Measurements from ENCODE around the gene MOCOS. TPM values are rescaled to one million over a fixed set of nuclear protein-coding genes. Genes with fewer than 3 reads are reported as not detected.
A peak's percentile ranks its signal among the peaks of the same experiment; 100 is the strongest.

The MOCOS gene
- total RNA-seq, 4 donors from 2014 or later: 1.1 to 6.2 (median 4.1) TPM

DNA sequence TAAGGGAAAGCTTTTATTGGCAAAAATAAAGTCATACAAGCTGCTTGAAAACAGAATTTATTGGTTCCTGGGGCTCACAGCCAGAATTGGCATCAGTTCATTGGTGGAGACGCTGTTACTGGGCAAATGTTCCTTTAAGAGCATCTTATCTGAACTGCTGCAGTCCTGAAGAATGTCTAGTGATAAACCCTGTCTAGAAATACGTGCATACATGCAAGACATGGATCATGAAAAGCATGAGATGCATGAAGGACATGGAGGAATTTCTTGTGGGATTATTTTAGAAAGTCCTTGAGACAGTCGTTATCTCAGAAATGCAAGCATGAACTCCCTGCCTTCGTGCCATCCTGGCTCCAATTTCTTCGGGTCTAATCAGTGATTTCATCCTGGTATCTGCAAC, 77.7 kb downstream of the MOCOS start:
- DNase-seq (ENCODE audit: low spot score in 2 of 2): no peak
- TF ChIP-seq POLR2A (IDR thresholded peaks at IDR 0.05): no peak
- TF ChIP-seq, protein P1, sequence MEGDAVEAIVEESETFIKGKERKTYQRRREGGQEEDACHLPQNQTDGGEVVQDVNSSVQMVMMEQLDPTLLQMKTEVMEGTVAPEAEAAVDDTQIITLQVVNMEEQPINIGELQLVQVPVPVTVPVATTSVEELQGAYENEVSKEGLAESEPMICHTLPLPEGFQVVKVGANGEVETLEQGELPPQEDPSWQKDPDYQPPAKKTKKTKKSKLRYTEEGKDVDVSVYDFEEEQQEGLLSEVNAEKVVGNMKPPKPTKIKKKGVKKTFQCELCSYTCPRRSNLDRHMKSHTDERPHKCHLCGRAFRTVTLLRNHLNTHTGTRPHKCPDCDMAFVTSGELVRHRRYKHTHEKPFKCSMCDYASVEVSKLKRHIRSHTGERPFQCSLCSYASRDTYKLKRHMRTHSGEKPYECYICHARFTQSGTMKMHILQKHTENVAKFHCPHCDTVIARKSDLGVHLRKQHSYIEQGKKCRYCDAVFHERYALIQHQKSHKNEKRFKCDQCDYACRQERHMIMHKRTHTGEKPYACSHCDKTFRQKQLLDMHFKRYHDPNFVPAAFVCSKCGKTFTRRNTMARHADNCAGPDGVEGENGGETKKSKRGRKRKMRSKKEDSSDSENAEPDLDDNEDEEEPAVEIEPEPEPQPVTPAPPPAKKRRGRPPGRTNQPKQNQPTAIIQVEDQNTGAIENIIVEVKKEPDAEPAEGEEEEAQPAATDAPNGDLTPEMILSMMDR (IDR thresholded peaks at IDR 0.05): no peak
- 31 to 36% methylated on average over 5 of the region's 5 CpGs for WGBS, 2 donors
- intact Hi-C loops (cut with DNase I; ENCODE audit: low total_unique reads): no loop called here
- no peak overlapping the region for H3K4me3 ChIP-seq (ENCODE audit: low read depth, poor library complexity, severe bottlenecking)

DNA sequence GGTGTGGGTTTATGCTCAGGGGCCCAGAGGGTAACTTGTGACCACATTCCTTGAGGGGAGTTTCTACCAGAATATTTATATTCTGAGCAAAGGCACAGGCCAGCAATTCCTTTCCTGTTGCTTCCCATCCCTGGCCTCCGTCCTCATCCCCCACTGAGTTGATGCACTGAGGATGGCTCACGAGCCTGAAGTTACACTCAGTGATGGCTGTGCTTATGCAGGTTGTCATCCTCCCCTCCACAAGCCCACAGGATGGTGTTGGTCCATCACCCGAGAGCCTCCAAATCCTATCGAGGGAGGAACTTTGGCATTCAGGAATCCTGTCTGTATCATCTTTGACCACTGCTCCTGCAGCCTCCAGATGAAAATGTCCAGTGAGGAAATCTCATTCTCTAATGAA, 81.9 kb downstream of the MOCOS start:
- intact Hi-C loops (cut with DNase I; ENCODE audit: low total_unique reads): no loop called here
- no peak for DNase-seq (ENCODE audit: low spot score in 2 of 2)
- TF ChIP-seq POLR2A (IDR thresholded peaks at IDR 0.05): no peak
- no peak overlapping the region for H3K4me3 ChIP-seq (ENCODE audit: low read depth, poor library complexity, severe bottlenecking)
- 89 to 92% methylated on average over 4 of the region's 4 CpGs for WGBS, 2 donors

DNA sequence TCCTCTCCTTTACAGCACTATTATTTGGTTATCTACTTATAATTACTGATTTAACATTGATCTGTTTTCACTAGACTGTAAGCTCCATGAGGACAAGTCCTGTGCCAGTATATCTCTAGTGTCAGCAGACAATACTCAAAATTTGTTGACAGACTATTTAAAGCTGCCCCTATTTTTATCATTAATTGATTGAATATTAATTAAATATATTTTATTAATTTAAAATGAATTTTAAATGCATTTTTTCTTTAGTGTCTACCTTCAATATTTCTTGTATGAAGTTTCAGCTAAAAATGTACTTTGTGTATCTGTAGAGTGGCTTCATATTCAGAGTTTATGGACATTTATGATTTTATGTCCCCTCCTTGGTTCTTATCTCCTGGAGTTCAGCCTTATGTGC, 83.9 kb downstream of the MOCOS start:
- intact Hi-C loops (cut with DNase I; ENCODE audit: low total_unique reads): no loop called here

DNA sequence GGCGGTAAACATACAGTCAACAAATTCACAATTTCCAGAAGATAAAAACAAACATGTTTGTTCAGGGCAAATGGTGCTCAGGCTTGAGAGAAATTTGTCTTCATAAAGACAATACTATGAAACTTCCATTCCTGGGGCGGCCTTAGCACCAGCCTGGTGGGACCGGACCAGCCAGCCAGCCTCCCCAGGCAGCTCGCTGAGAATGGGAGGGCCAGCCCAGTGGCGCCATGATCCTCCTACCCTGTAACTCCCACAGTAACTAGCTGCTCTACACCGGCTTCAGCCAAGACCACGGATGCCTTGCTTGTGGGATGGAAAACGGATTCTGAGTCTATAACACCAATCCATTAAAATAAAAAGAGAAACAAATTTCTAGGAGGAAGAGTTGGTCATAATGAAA, 86.0 kb downstream of the MOCOS start:
- TF ChIP-seq, protein P1 (IDR thresholded peaks at IDR 0.05): no peak
- TF ChIP-seq POLR2A (IDR thresholded peaks at IDR 0.05): no peak
- intact Hi-C loops (cut with DNase I; ENCODE audit: low total_unique reads): no loop called here
- 89 to 96% methylated on average over 8 of the region's 8 CpGs for WGBS, 2 donors
- DNase-seq (ENCODE audit: low spot score in 2 of 2): no peak
- no peak overlapping the region for H3K4me3 ChIP-seq (ENCODE audit: low read depth, poor library complexity, severe bottlenecking)

More for the DNA sequence above, 83.9 kb downstream of the MOCOS start:
- no peak for TF ChIP-seq POLR2A (IDR thresholded peaks at IDR 0.05)
- no peak for DNase-seq (ENCODE audit: low spot score in 2 of 2)
- no peak overlapping the region for H3K4me3 ChIP-seq (ENCODE audit: low read depth, poor library complexity, severe bottlenecking)

DNA sequence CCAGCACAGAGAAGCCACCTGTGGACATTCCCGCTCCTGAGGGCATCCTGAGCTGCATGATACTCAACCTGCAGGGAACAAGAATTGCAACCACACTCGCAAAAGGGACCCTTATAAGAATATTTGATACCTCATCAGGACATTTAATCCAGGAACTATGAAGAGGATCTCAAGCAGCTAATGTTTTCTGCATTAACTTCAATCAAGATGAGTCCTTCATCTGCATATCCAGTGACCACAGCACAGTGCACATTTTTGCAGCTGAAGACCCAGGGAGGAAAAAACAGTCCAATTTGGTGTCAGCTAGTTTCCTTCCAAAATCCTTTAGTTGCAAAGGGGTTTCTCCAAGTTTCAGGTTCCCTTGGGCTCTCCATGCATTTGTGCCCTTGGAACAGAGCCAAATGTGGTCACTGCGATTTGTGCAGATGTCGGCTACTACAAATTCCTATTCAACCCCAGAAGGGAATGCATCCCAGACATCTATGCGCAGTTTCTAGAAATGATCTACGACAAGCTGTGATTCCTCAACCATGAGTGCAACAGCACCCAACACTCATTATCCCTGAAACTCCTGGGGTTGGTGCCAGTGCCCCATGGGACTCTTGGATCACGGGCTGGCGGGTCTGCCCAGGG, 86.9 kb downstream of the MOCOS start:
- TF ChIP-seq POLR2A (IDR thresholded peaks at IDR 0.05): no peak
- TF ChIP-seq, protein P1 (IDR thresholded peaks at IDR 0.05): no peak
- intact Hi-C loops (cut with DNase I; ENCODE audit: low total_unique reads): no loop called here
- WGBS, 2 donors: 82 to 86% methylated on average over 8 of the region's 8 CpGs
- no peak overlapping the region for H3K4me3 ChIP-seq (ENCODE audit: low read depth, poor library complexity, severe bottlenecking)
- no peak for DNase-seq (ENCODE audit: low spot score in 2 of 2)

DNA sequence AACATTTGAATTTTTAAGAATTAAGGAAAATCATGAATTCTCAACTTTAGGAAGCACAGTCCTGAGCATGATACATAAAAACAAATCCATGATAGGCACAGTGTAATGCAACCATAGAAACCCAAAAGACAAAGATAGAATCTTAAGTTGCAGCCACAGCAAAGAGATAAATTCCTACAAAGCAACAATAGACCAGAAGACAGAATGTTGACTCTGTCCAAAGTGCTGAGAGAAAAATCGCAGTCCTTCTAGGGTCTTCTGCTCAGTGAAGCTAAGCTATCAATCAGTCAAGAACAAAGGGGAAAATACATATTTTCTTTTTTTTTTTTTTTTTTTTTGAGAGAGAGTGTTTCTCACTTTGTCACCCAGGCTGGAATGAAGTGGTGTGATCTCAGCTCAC, 88.3 kb downstream of the MOCOS start:
- no peak for TF ChIP-seq POLR2A (IDR thresholded peaks at IDR 0.05)
- WGBS, 2 donors: 82 to 94% methylated on average over 1 of the region's 1 CpG
- DNase-seq (ENCODE audit: low spot score in 2 of 2): no peak
- intact Hi-C loops (cut with DNase I; ENCODE audit: low total_unique reads): loop anchor here (5.0 kb wide), 1 partner anchor 243 kb away; no protein-coding TSS in a partner anchor
- no peak overlapping the region for H3K4me3 ChIP-seq (ENCODE audit: low read depth, poor library complexity, severe bottlenecking)

DNA sequence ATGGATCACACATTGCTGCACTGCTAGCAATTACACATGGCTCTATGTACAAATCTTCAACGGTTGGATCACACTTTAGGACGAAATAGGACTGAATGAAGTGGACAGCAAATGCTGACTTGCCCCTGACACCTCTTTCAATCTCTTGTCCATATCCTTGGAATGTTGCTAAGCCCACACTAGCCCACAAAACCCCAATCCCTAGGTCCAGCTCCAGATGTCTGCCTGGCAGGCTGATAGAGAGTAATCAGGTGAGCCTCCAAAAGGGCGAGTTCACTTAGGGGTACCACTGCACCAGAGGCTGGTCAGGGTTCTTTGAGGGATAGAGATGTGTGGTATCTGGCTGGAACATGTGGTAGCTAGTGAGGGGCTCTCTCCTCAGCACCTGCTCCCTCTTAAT, 91.7 kb downstream of the MOCOS start:
- TF ChIP-seq POLR2A (IDR thresholded peaks at IDR 0.05): no peak
- TF ChIP-seq, protein P1 (IDR thresholded peaks at IDR 0.05): no peak
- 61 to 68% methylated on average over 3 of the region's 3 CpGs for WGBS, 2 donors
- intact Hi-C loops (cut with DNase I; ENCODE audit: low total_unique reads): loop anchor here (5.0 kb wide), 1 partner anchor 247 kb away; no protein-coding TSS in a partner anchor
- DNase-seq (ENCODE audit: low spot score in 2 of 2): peak in 1 of 2 donors; percentile 32
- no peak overlapping the region for H3K4me3 ChIP-seq (ENCODE audit: low read depth, poor library complexity, severe bottlenecking)
